ENCODE results near the gene RNASE1.

GRCh38 chr14:20801726-20802125 lies 918 bp downstream of the RNASE1 start:
- TF ChIP-seq EZH2 (IDR thresholded peaks at IDR 0.05; ENCODE audit: borderline replicate concordance, insufficient read depth, low read length, poor library complexity, severe bottlenecking) (no peak), TAF1 (IDR thresholded peaks at IDR 0.05; ENCODE audit: low read depth) (no peak), RAD21 (conservative IDR thresholded peaks at IDR 0.05) (no peak), POLR2AphosphoS5 (IDR thresholded peaks at IDR 0.05) (no peak), EP300 (conservative IDR thresholded peaks at IDR 0.05; ENCODE audit: poor library complexity, severe bottlenecking) (no peak), SMC3 (conservative IDR thresholded peaks at IDR 0.05; ENCODE audit: poor library complexity) (no peak)
- TF ChIP-seq, protein P1, sequence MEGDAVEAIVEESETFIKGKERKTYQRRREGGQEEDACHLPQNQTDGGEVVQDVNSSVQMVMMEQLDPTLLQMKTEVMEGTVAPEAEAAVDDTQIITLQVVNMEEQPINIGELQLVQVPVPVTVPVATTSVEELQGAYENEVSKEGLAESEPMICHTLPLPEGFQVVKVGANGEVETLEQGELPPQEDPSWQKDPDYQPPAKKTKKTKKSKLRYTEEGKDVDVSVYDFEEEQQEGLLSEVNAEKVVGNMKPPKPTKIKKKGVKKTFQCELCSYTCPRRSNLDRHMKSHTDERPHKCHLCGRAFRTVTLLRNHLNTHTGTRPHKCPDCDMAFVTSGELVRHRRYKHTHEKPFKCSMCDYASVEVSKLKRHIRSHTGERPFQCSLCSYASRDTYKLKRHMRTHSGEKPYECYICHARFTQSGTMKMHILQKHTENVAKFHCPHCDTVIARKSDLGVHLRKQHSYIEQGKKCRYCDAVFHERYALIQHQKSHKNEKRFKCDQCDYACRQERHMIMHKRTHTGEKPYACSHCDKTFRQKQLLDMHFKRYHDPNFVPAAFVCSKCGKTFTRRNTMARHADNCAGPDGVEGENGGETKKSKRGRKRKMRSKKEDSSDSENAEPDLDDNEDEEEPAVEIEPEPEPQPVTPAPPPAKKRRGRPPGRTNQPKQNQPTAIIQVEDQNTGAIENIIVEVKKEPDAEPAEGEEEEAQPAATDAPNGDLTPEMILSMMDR (IDR thresholded peaks at IDR 0.05; ENCODE audit: poor library complexity, severe bottlenecking): no peak
- TF ChIP-seq, protein P2, sequence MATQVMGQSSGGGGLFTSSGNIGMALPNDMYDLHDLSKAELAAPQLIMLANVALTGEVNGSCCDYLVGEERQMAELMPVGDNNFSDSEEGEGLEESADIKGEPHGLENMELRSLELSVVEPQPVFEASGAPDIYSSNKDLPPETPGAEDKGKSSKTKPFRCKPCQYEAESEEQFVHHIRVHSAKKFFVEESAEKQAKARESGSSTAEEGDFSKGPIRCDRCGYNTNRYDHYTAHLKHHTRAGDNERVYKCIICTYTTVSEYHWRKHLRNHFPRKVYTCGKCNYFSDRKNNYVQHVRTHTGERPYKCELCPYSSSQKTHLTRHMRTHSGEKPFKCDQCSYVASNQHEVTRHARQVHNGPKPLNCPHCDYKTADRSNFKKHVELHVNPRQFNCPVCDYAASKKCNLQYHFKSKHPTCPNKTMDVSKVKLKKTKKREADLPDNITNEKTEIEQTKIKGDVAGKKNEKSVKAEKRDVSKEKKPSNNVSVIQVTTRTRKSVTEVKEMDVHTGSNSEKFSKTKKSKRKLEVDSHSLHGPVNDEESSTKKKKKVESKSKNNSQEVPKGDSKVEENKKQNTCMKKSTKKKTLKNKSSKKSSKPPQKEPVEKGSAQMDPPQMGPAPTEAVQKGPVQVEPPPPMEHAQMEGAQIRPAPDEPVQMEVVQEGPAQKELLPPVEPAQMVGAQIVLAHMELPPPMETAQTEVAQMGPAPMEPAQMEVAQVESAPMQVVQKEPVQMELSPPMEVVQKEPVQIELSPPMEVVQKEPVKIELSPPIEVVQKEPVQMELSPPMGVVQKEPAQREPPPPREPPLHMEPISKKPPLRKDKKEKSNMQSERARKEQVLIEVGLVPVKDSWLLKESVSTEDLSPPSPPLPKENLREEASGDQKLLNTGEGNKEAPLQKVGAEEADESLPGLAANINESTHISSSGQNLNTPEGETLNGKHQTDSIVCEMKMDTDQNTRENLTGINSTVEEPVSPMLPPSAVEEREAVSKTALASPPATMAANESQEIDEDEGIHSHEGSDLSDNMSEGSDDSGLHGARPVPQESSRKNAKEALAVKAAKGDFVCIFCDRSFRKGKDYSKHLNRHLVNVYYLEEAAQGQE (IDR thresholded peaks at IDR 0.05; ENCODE audit: borderline replicate concordance): no peak

Measured in neural cell (in vitro differentiated cells).